ENCODE results near the gene PFKP. TPM values are rescaled to one million over a fixed set of nuclear protein-coding genes. Genes with fewer than 3 reads are reported as not detected.

The PFKP gene
- total and polyA plus RNA-seq, 2 donors = 40.7 to 118 TPM

DNA sequence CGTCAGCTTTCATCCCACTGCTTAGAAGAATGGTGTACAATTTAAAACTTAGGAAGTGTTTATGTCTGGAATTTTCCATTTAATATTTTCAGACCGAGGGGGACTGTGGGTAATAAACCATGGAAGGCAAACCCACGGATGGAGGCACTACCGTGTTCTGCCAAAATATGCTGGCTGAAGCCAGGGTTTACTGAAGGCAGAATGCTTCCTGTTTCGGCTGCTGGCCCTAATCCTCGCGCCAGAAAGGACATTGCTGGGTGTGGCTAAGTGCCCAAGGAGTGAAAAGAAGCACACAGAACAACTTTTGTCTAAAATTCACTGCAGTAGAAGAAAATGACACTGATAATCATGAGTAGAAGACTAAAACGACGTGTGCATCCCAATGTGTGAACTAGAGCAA is 72.9 kb downstream of the PFKP start:
- Histone ChIP-seq H3K9me3 (ENCODE audit: control insufficient read depth in 2 of 2, insufficient read depth in 1 of 2, low read length in 1 of 2) (no peaks in the 10 kb centered on the region), H3K4me3 (ENCODE audit: low read length in 2 of 2) (no peak overlapping the region), H3K27ac (ENCODE audit: low read depth in 1 of 2, low read length in 1 of 2) (no peak overlapping the region), H3K36me3 (ENCODE audit: control insufficient read depth in 2 of 2, insufficient read depth in 2 of 2, low read length in 1 of 2) (peaks cover 85 to 97% of the 10 kb centered on the region in 2 donors), H3K27me3 (ENCODE audit: control insufficient read depth in 2 of 2, insufficient read depth in 1 of 2, low read length in 1 of 2) (no peaks in the 10 kb centered on the region), H3K4me1 (ENCODE audit: control insufficient read depth in 2 of 2, insufficient read depth in 2 of 2, low read length in 2 of 2) (peaks cover 0 to 2% of the 10 kb centered on the region in 2 donors)
- no peak for DNase-seq (ENCODE audit: low read depth in 6 of 9, low spot score in 9 of 9)
- 98% methylated on average over 9 of the region's 9 CpGs for WGBS

DNA sequence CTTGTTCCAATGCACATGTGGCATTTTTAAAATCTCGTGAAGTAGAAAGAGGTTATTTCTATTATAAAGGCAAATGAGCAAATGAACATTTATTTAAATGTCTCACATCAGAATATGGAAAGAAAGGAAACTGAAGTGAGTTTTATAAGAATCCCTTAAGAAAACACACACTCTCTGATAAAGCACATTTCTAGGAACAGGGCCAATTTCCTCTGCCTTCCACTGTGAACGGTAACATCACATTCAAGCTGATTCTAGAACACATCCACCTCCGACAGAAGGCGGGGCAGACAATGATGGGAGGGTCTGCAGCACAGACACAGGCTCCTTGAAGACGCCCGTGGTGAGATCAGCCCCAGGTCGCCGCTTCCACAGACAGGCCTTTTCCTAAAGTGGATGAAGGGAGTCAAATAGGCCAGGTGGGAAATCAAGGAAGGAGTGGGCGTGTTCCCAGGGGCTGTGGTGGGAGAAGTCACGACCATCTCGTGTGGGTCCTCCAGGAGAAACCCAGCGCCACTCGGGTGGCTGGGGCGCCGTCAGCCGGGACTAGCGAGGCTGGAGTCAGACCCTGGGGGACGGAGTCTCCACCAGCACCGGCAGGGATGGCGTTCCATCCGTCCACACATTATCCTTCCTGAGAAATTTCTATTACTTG is 74.1 kb downstream of the PFKP start:
- H3K9me3 ChIP-seq (ENCODE audit: control insufficient read depth in 2 of 2, insufficient read depth in 1 of 2, low read length in 1 of 2) = no peaks in the 10 kb centered on the region
- WGBS = 95% methylated on average over 21 of the region's 21 CpGs
- DNase-seq (ENCODE audit: low read depth in 6 of 9, low spot score in 9 of 9) = no peak
- H3K4me3 ChIP-seq (ENCODE audit: low read length in 2 of 2) = no peak overlapping the region
- peaks cover 88 to 92% of the 10 kb centered on the region in 2 donors for H3K36me3 ChIP-seq (ENCODE audit: control insufficient read depth in 2 of 2, insufficient read depth in 2 of 2, low read length in 1 of 2)
- H3K27ac ChIP-seq (ENCODE audit: low read depth in 1 of 2, low read length in 1 of 2) = no peak overlapping the region
- no peaks in the 10 kb centered on the region for H3K27me3 ChIP-seq (ENCODE audit: control insufficient read depth in 2 of 2, insufficient read depth in 1 of 2, low read length in 1 of 2)
- peaks cover 0 to 1% of the 10 kb centered on the region in 2 donors for H3K4me1 ChIP-seq (ENCODE audit: control insufficient read depth in 2 of 2, insufficient read depth in 2 of 2, low read length in 2 of 2)

DNA sequence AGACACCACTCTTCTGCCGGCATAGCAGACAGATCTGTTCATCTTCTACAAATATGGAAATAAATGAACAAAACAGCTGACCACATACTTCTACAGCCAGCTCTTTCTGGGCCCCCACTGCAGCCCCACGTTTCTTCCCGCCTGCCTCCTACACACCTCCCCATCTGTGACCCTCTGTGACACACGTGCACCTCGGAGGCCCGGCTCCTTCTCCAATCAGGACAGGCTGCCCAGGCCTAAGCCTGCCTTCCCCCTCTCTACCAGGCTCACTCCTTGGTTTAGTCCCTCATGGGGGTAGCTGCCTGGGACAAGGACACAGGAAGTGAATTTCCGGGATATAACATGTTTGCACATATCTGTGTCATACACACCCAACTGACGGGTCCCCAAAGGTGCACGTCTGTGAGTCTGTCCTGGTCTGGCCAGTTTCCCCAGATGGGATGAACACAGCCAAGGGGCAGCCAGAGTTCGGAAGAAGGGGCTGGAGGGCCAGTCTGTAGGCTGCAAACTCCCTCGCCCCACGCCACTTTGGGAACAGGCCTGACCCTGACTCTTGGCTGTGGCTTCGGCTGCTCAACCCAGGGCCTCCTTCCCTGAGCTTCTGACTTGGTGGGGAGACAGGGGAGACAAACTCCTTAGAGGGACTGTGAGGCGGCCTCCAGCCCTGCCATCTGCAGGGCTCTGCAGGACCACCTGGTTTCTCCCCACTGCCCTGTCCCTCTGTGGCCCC is 75.0 kb downstream of the PFKP start:
- Histone ChIP-seq H3K27ac (ENCODE audit: low read depth in 1 of 2, low read length in 1 of 2) (no peak overlapping the region), H3K27me3 (ENCODE audit: control insufficient read depth in 2 of 2, insufficient read depth in 1 of 2, low read length in 1 of 2) (no peaks in the 10 kb centered on the region)
- 98% methylated on average over 14 of the region's 14 CpGs for WGBS

GRCh38 chr10:3143366-3143765 is 76.0 kb downstream of the PFKP start:
- Histone ChIP-seq H3K9me3 (ENCODE audit: control insufficient read depth in 2 of 2, insufficient read depth in 1 of 2, low read length in 1 of 2) (no peaks in the 10 kb centered on the region), H3K4me3 (ENCODE audit: low read length in 2 of 2) (no peak overlapping the region), H3K27me3 (ENCODE audit: control insufficient read depth in 2 of 2, insufficient read depth in 1 of 2, low read length in 1 of 2) (no peaks in the 10 kb centered on the region), H3K27ac (ENCODE audit: low read depth in 1 of 2, low read length in 1 of 2) (no peak overlapping the region), H3K36me3 (ENCODE audit: control insufficient read depth in 2 of 2, insufficient read depth in 2 of 2, low read length in 1 of 2) (peaks cover 86 to 89% of the 10 kb centered on the region in 2 donors), H3K4me1 (ENCODE audit: control insufficient read depth in 2 of 2, insufficient read depth in 2 of 2, low read length in 2 of 2) (no peaks in the 10 kb centered on the region)
- 97% methylated on average over 17 of the region's 17 CpGs for WGBS
- no peak for DNase-seq (ENCODE audit: low read depth in 6 of 9, low spot score in 9 of 9)

More for the DNA sequence above, 75.0 kb downstream of the PFKP start:
- H3K36me3 ChIP-seq (ENCODE audit: control insufficient read depth in 2 of 2, insufficient read depth in 2 of 2, low read length in 1 of 2) = peaks cover 87 to 90% of the 10 kb centered on the region in 2 donors
- H3K9me3 ChIP-seq (ENCODE audit: control insufficient read depth in 2 of 2, insufficient read depth in 1 of 2, low read length in 1 of 2) = no peaks in the 10 kb centered on the region
- no peak for DNase-seq (ENCODE audit: low read depth in 6 of 9, low spot score in 9 of 9)
- H3K4me1 ChIP-seq (ENCODE audit: control insufficient read depth in 2 of 2, insufficient read depth in 2 of 2, low read length in 2 of 2) = no peaks in the 10 kb centered on the region
- no peak overlapping the region for H3K4me3 ChIP-seq (ENCODE audit: low read length in 2 of 2)

DNA sequence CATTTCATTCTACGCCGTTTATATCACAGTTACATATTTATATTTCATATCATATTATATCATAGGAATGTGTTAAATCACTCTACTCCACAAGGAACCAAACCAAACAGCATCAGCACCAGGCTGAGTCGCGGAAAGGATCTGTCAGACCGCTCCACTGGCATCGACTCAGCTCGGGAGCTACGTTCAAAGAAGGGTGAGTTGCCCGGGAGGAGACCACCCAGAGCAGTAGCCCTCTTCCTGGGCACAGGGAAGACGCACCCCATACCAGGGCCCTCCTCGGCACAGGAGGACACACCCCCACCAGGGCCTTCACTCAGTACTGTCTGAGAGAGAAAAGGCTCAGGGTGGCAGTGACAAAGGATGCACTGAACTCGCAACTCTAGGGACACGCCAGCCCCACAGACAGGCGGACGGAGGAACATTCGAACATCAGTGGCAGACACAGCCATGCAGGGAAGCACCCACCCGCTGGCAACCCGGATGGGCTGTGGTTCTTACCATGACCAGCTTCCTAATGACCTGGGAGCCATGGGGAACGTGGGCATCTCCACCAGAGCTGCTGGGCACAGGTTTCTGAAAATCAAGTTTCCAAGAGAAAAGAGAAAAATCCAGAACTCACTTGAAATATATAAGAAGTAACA is 76.6 kb downstream of the PFKP start:
- Histone ChIP-seq H3K4me3 (ENCODE audit: low read length in 2 of 2) (no peak overlapping the region), H3K27me3 (ENCODE audit: control insufficient read depth in 2 of 2, insufficient read depth in 1 of 2, low read length in 1 of 2) (no peaks in the 10 kb centered on the region), H3K27ac (ENCODE audit: low read depth in 1 of 2, low read length in 1 of 2) (no peak overlapping the region), H3K9me3 (ENCODE audit: control insufficient read depth in 2 of 2, insufficient read depth in 1 of 2, low read length in 1 of 2) (no peaks in the 10 kb centered on the region), H3K4me1 (ENCODE audit: control insufficient read depth in 2 of 2, insufficient read depth in 2 of 2, low read length in 2 of 2) (no peaks in the 10 kb centered on the region), H3K36me3 (ENCODE audit: control insufficient read depth in 2 of 2, insufficient read depth in 2 of 2, low read length in 1 of 2) (peaks cover 86 to 89% of the 10 kb centered on the region in 2 donors)
- 98% methylated on average over 19 of the region's 19 CpGs for WGBS
- no peak for DNase-seq (ENCODE audit: low read depth in 6 of 9, low spot score in 9 of 9)

GRCh38 chr10:3145366-3145765 is 78.0 kb downstream of the PFKP start:
- Histone ChIP-seq H3K36me3 (ENCODE audit: control insufficient read depth in 2 of 2, insufficient read depth in 2 of 2, low read length in 1 of 2) (peaks cover 85 to 90% of the 10 kb centered on the region in 2 donors), H3K9me3 (ENCODE audit: control insufficient read depth in 2 of 2, insufficient read depth in 1 of 2, low read length in 1 of 2) (no peaks in the 10 kb centered on the region), H3K4me3 (ENCODE audit: low read length in 2 of 2) (no peak overlapping the region), H3K27me3 (ENCODE audit: control insufficient read depth in 2 of 2, insufficient read depth in 1 of 2, low read length in 1 of 2) (no peaks in the 10 kb centered on the region), H3K4me1 (ENCODE audit: control insufficient read depth in 2 of 2, insufficient read depth in 2 of 2, low read length in 2 of 2) (peaks cover 0 to under 1% of the 10 kb centered on the region in 2 donors), H3K27ac (ENCODE audit: low read depth in 1 of 2, low read length in 1 of 2) (no peak overlapping the region)
- no peak for DNase-seq (ENCODE audit: low read depth in 6 of 9, low spot score in 9 of 9)
- 98% methylated on average over 18 of the region's 18 CpGs for WGBS

- no peak overlapping the region for H3K4me3 ChIP-seq (ENCODE audit: low read length in 2 of 2)
- no peaks in the 10 kb centered on the region for H3K27me3 ChIP-seq (ENCODE audit: control insufficient read depth in 2 of 2, insufficient read depth in 1 of 2, low read length in 1 of 2)
- H3K27ac ChIP-seq (ENCODE audit: low read depth in 1 of 2, low read length in 1 of 2) = no peak overlapping the region
- no peaks in the 10 kb centered on the region for H3K9me3 ChIP-seq (ENCODE audit: control insufficient read depth in 2 of 2, insufficient read depth in 1 of 2, low read length in 1 of 2)
- peaks cover 91% of the 10 kb centered on the region in 2 donors for H3K36me3 ChIP-seq (ENCODE audit: control insufficient read depth in 2 of 2, insufficient read depth in 2 of 2, low read length in 1 of 2)
- WGBS = 97% methylated on average over 8 of the region's 8 CpGs
- DNase-seq (ENCODE audit: low read depth in 6 of 9, low spot score in 9 of 9) = no peak
- peaks cover 0 to 3% of the 10 kb centered on the region in 2 donors for H3K4me1 ChIP-seq (ENCODE audit: control insufficient read depth in 2 of 2, insufficient read depth in 2 of 2, low read length in 2 of 2)
Measured at GRCh38 chr10:3146289-3146688, 78.9 kb downstream of the PFKP start.

- Histone ChIP-seq H3K9me3 (ENCODE audit: control insufficient read depth in 2 of 2, insufficient read depth in 1 of 2, low read length in 1 of 2) (no peaks in the 10 kb centered on the region), H3K4me3 (ENCODE audit: low read length in 2 of 2) (no peak overlapping the region), H3K4me1 (ENCODE audit: control insufficient read depth in 2 of 2, insufficient read depth in 2 of 2, low read length in 2 of 2) (peaks cover 0 to 3% of the 10 kb centered on the region in 2 donors), H3K27me3 (ENCODE audit: control insufficient read depth in 2 of 2, insufficient read depth in 1 of 2, low read length in 1 of 2) (no peaks in the 10 kb centered on the region), H3K36me3 (ENCODE audit: control insufficient read depth in 2 of 2, insufficient read depth in 2 of 2, low read length in 1 of 2) (peaks cover 88% of the 10 kb centered on the region in 2 donors), H3K27ac (ENCODE audit: low read depth in 1 of 2, low read length in 1 of 2) (no peak overlapping the region)
- WGBS = 95% methylated on average over 17 of the region's 17 CpGs
- no peak for DNase-seq (ENCODE audit: low read depth in 6 of 9, low spot score in 9 of 9)
Measured at GRCh38 chr10:3147117-3147820, 79.9 kb downstream of the PFKP start.
